T-helper 1 cell treated with Interleukin-12 subunit alpha and Interleukin-12 subunit beta and Interleukin-4 antibody, amounts not matched to agents 30 ng/mL and 1 ng/mL, for 36 hours (primary cell): Measurements from ENCODE around the gene TCF3. TPM values are rescaled to one million over a fixed set of nuclear protein-coding genes. Genes with fewer than 3 reads are reported as not detected.
"Not testable (repeated sequence)": the region's sequence is repeated elsewhere in the genome, so short reads cannot be mapped to it uniquely, and the experiment has no call there.

Experiments used
- intact Hi-C: fragments of 100-400 bp; cut with micrococcal nuclease; formaldehyde crosslinking; loops from one replicate; pipeline ENCODE4 v1.15.1; 2024
- total RNA-seq: library from RNA; stranded (reverse); gene quantifications from 2 replicates; pipeline ENCODE4 v1.2.3, GENCODE V29; 2022

Gene TCF3
- 73.7 and 73.8 TPM in 2 replicates for total RNA-seq

DNA sequence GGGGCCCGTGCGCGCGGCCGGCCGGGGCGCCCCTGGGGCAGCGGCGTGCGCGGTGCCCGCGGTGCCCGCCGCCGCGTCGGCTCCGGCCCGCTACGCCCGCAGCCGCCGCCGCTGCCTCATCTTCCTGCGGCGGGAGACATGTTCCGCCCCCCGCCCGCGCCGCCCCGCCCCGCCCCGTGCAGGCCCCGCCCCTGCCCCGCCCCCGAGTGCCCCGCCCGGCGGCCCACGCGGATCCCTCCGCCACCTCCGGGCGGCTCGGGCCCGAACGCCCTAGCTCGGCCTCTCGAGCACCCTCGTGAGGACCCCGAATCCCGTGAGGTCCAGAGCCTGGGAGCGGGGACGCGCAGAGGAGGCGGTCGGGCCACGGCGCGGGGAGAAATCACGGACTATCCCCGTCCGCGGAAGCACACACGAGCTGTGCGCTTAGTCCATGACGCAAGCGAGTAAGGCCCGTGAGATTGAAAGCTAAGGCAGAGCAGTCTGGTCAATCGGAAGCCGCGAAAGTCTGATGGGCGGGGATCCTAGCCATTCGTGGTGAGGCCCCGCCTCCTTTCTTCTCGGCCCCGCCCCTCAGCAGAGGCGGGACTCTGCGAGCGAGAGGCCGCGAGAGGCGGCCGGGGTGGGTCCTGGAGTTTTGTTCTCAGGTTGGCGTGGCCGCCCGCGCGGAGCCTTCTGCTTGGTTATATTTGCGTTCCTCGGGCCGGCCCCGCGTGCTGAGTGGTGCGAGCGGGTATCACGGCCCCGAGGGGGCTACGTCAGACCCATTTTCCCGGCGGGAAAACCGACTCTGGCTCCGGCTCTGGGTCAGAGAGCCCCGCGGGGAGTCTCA is at the start of gene TCF3:
TCF3 (minus strand) TSS at position 145 of the 829 bp plus-strand sequence. CDS start 2,367 bp downstream, outside the sequence.
- intact Hi-C loops, result loop anchor here (1.0 to 10.0 kb wide), 10 partner anchors 47 to 972 kb away; partner anchors contain the start of genes ATP5F1D, ATP8B3, C19orf25 and DAZAP1

DNA sequence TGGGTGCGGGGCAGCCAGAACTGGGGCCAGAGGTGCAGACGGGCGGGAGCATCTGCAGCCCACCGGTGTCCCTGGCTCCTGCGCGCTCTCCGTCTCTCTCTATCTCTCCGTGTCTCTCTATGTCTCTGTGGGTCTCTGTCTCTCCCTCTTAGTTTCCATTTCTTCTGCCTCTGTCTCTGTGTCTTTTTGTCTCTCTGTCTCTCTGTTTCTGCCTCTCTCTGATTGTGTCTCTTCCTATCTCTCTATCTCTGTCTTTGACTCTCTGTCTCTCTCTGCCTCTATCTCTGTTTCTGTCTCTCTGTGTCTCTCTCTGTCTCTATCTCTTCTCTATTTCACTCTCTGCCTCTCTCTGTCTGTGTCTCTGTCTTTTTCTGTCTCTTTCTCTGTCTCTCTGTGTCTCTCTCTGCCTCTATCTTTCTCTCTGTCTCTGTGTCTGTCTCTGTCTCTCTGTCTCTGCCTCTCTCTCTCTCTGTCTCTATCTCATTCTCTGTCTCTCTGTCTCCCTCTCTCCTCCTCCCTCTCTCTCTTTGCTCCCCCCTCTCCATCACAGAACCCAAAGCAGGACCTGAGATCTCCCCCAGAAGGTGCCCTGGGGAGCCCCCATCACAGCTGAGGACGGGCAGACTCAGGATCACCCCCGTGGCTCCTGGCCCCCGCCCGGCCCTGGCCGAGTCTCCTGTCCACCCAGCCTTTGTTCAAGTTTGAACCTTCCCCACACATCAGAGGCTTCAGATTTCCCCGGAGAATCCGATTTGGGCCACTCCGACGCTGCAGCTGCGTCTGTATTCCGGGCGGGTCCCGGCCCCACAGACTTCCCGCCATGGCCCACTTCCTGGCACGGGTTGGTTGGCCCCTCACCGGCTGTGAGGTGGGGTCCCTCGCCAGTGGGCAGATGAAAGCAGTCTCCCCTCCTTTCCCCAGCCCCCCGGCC is 48.6 kb upstream of the TCF3 start:
- intact Hi-C loops, result no loop called here

DNA sequence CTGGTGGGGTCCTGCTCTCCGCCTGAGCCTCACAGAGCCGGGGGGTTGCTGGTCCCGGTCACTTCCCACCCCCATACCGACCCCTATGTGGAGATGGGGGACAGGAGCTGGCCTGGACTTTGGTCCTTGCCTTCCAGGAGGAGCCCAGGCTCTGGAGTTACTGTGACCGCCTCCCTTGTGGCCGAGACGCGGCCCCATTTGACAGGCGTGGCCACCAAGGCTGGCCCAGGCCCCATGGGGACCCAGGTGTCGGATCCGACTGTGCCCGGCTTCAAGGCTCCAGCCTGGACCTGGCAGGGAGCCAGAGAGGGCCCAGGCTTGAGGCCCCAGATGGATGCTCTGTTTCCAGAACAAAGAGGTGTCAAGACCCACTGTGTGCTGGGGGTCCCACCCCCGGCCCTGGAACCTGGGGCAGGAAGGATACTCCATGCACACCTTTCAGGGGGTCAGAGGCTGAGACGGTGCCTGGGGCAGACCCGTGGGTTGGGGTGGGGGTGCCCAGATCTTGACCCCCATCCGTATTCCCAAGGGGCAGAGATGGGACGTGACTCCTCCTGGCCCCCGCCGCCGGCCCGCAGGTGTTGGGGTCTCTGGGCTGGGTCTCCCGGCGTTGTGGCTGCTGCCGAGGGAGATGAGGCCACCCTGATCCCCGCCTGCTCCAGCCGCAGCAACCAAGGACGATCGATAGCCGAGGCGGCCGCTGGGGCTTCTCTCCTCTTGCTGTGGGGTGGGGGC is 47.8 kb upstream of the TCF3 start:
- intact Hi-C loops, result no loop called here

DNA sequence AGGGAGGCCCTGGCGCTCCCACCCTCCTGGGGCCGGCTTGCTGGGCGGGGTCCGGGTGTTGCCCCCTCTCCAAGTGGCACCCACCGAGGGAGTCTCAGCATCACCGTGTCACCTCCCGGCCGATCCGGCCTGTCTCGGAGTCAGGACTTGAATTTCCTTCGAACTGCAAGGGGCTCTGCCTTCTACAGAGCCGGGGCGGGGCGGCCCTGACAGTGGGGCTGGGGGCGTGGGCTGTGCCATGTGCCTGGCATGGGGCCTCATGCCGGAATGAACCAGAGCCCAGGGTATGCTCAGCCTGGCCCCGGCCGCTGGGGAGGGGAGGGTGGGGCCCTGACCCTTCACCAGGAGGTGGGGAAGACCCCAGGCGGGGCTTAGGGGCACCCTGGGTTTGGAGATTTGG is 47.0 kb upstream of the TCF3 start:
- intact Hi-C loops, result no loop called here

DNA sequence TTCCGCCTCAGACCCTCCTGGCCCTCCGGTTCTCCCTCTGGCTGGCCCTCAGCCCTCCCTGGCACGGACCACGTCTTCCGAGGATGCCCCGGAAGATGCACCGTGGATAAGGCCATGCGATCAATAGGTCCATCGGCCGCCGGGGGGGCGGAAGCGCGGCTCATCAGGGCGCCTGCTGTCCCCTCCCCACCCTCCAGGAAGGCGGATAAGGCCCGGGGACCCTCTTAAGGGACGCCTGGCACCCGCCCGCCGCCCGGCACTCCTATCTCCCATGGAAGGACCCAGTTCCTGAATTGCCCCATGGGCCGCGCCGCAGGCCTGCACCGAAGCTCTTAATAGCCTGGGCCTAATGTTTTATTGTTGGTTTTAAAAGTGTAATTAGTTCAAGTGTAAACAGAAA is 46.2 kb upstream of the TCF3 start:
- intact Hi-C loops, result no loop called here

DNA sequence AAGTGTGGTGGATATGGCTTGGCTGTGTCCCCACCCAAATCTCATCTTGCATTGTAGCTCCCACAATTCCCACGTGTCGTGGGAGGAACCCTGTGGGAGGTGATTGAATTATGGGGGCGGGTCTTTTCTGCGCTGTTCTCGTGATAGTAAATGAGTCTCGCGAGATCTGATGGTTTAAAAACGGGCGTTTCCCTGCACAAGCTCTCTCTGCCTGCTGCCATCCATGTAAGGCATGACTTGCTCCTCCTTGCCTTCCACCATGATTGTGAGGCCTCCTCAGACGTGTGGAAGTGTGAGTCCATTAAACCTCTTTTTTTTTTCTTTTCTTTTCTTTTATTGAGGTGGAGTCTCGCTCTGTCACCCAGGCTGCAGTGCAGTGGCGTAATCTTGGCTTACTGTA is 43.1 kb upstream of the TCF3 start:
- intact Hi-C loops, result not testable (repeated sequence)

DNA sequence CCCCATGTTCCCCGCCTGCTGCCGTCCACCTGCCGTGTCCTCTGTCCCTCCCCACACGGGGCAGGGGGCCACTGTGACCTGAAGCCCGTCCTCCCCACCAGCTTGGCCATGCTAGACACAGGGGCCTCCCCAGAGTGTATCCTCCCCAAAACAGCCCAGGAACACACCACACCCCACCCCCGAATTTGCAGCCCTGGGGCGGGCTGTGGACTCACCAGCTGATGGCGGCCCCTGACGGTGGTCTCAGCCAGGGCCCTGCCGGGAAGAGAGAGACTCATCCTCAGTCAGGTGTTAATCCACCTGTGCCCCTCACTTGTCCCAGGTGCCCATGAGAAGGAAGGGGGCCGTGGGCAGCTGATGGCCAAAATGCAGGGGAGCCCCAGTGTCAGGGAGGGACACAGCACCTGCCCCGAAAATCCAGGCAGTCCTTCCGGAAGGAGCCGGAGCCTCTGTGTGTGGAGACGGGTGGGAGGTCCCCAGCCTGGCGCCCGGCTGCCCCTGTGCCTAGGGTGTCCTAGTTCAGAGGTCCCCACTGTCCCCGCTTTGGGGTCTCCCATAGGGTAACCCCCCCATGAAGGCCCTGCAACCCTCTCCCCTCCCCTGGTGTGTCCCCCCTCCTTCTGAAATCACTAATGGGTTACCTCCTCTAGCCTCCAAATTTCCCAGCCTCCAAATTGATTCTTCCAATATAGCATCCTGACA is 39.3 kb upstream of the TCF3 start:
- intact Hi-C loops, result no loop called here

DNA sequence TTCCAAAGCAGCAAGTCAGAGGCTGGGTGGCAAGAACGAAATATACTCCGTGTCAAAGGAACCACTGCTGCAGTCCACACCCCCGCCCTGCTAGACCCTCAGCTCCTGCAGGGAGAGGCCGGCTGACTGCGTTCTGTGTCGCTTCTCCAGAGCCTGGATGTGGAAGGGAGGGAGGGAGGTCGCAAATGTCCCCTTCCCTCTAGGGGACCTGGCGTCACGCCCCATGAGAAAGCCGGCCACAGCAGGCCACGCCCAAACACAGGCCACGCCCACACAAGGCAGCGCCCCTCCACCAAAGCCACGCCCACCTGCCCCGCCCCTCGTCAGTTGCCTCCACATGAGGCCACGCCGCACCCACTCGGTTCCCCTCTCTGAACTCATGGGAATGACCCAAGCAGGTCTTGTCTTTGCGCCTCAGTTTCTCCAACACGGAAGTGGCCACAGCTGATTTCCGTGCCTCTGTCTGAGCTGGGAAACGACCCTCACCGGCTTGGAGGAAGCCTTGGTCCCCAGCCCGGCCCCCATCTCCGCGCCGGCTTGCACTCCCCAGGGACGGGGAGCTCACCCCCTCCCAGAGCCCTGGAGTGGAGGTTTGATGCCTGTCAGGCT is 38.4 kb upstream of the TCF3 start:
- intact Hi-C loops, result no loop called here

DNA sequence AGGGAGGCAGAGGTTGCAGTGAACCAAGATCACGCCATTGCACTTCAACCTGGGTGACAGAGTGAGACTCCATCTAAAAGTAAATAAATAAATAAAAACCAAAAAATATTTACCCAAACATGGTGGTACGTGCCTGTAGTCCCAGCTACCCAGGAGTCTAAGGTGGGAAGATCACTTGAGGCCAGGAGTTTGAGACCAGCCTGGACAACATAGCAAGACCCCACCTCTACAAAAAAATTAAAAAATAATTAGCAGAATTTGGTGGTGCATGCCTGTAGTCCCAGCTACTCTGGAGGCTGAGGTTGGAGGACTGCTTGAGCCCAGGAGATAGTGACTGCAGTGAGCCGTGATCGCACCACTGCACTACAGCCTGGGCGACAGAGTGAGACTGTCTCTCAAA is 33.4 kb upstream of the TCF3 start:
- intact Hi-C loops, result not testable (repeated sequence)

DNA sequence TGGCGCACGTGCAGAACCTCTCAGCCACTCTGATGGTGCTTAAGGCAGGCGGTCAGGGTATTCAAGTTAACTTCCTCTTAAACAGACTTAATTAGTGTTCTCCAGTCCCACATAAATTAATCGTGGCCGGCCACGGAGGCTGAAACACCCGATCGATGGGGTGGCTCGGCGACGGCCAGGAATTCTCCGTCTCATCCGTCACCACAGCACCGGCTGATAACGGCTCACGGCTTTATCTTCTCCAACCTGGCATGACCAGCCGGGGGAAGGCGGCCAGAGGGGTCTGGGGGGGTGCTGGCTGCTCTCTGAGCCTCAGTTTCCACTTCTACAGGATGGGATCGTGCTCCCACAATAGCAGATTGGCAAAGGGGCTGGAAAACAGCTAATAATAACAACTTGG is 32.6 kb upstream of the TCF3 start:
- intact Hi-C loops, result no loop called here

DNA sequence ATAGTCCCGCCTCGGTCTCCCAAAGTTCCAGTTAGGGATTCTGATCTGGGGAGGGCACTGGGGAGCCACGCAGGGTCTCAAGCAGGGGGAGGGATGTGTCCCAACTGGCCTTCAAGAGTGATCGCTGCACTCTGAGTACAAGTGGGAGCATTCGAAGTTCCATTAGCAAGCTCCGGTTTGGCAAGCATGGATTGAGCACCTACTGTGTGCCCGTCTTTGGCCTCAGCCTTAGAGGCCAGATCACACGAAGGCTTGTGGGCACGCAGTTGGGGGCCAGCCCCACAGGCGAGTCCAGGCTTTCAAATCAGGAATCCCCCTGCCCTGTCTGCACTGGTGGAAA is 32.1 kb upstream of the TCF3 start:
- intact Hi-C loops, result no loop called here

DNA sequence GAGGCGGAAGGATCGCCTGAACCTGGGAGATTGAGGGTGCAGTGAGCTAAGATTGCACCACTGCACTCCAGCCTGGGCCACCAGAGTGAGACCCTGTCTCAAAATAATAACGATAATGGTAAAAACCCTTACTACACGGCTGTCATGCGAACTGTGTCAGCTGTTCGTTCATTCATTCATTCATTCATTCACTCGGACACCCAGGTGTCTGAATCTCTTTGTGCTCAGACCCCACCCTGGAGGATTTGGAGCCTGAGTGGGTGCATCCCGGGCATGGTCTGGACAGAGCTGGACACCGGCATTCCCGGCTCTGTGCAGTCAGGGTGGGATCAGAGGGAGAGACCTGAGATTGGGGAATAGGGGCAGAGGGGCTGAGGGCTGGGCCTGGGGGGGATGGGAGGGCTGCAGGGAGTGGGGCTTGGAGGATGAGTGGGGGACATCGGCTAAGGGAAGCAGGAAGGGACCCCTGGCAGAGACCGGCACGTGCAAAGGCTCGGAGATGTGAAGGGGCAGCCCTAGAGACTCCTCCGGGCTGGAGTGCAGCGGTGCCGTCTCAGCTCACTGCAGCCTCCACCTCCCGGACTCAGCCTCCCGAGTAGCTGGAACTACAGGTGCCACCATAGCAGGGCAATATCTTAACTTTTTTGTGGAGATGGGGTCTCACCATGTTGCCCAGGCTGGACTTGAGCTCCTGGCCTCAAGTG is 31.6 kb upstream of the TCF3 start:
- intact Hi-C loops, result no loop called here

DNA sequence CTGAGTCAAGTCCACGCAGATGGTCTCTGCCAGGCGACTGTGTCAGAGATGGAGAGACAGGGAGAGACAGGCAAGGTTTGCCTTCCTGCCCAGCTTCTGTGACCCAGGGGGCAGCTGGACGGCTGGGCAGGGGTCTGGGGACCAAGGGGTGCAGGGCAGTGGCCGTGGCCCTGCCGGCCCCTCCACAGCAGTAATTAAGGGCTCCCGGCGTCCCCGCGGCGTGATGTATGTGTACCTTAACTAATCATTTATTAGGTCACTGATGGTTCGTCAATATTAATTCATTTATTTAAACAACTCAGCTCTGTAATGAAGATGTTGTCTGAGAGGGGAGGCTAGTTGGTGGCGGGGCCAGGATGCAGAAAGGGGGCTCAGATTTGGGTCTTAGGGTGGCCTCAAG is 28.6 kb upstream of the TCF3 start:
- intact Hi-C loops, result no loop called here

DNA sequence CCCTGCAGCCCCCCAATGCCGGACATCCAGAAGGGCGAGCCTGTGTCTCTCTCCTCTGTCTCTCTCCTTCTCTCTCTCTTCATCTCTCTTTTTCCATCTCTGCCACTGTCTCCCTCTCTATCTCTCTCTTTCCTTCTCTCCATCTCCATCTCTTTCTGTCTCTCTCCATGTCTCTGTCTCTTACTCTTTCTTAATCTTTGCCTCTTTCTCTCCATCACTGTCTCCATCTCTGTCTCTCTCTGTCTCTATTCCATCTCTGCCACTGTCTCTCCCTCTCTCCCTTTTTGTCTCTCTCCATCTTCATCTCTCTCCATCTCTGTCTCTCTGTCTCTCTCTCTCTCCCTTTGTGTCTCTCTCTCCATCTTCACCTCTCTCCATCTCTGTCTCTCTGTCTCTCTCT is 25.7 kb upstream of the TCF3 start:
- intact Hi-C loops, result no loop called here

DNA sequence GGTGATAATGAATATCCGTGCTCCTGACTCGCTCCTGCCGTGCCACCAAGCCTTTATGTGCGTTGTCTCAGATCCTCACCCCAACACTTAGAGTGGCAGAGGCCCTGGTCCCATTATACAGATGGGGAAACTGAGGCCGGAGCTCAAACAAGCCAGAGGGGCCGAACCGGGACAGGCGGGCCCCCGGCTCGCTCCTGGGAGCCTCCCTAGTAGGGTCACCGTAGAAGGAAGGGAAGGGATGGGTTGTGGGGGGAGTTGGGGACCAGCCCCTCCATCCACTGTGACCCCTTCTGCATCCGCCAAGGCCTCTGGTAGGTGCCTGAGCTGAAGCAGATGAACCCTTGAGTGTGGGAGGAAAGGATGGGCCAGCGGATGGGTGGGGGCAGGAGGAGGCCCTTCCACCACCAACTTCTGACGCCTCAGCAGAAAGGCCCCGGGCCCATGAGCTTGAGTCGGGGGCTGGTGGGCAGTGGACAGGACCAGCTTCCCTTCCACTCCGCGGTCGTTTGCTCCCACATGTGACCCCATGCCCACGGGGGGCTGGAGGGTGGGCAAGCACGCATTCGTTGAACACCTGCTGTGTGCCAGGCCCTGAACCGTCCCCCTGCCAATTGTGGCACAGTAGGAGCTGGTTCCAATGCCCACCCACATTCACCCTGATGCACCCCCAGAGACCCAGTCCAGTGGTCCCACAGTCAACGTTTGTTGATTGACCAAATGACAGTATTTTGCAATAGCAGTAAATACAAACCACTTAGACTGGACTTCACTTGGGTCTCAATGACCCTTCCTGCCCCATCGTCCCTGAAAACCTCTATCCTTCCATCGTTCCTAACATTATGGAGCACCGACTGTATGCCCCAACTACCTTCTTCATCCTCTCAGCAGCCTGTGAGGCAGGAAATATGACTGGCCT is 24.2 kb upstream of the TCF3 start:
- intact Hi-C loops, result no loop called here

DNA sequence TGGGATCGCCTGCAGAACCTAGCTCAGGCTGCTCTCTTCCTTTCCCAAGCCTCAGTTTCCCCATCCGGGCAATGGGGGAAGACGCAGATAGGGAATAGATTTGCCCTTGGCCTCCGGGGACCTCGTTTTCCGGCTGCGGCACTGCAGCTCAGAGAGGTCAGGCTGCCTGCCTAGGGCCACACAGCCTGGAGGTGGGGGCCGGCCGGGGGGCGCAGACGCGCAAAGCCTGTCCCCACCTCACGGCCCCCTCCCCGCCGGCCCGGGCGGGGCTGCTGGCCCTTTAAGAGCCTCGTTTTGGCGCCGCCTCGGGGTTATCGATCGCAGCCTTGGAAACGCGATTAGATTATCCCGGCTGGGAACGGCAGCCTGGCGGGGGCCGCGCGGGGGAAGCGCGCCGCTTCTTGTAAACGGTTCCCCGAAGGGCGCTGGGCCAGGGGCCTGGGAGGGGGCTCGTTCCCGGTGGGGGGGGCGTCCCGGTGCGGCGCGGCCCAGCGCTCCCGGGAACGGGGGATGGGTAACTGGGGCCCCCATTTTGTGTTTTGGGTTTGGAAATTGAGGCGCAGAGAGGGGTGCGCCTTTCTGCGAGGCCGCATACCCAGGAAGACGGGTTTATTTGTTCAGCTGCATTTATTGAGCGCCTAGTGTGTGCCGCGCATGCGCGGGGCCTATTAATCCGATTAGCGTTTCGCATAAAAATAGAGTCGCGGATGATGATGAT is 23.4 kb upstream of the TCF3 start:
- intact Hi-C loops, result no loop called here

DNA sequence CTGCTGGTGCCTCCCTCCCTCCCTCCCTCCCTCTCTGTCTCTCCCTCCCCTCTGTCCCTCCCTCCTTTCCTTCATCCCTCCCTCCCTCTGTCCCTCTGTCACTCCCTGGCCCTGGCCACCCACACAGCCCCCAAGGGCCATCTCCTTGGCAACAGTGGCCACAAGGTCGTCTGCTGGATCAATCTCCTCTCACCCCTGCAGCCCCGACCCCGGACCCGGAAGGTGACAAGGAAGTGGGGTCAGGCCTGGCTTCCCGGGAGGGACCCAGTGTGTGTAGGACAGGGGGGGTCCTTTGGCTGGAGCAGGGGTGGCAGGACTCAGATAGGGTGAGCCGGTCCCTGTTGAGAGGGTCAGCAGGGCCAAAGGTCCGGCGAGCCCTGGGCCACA is 21.9 kb upstream of the TCF3 start:
- intact Hi-C loops, result no loop called here

DNA sequence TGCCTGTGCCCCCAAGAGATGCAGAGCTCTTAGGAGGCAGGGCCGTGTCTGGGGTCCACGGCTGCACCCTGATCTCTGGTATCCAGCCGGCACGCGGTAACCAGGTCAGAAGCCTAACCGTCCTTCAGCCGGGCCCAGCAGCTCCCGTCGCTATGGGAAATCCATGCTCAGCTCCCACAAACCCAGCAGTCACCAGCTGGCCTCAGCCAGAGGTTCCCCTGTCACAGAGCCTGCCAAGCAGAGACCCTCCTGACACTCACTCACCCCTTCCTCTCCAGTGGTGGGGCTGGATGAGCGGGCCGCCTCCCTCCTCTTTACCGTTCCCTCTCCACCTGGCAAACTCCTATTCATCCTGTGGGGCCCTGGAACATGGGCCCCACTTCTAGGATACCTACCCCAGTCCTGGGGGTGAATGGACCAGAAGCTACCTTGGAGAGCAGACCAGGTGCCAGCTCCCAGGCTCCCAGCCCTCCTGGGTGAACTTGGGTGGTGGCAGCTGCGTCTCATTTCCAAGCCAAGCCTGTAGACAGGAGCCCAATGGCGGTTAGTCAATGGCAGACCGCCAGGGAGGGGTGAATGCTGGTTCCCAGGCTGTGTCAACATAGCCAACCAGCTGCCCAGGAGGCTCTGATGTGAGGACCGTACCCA is 21.4 kb upstream of the TCF3 start:
- intact Hi-C loops, result no loop called here
